ENCODE data around the gene AQP12A.

- TF ChIP-seq CTCF (IDR thresholded peaks at IDR 0.05), result no peak
- no peak for TF ChIP-seq EZH2 (IDR thresholded peaks at IDR 0.05; ENCODE audit: borderline replicate concordance, insufficient read depth, low read depth, low read length, poor library complexity, severe bottlenecking)
Observed at GRCh38 chr2:240670402-240670801, 21.3 kb upstream of the AQP12A start.
